Muscle layer of duodenum (tissue), 2 donors: ENCODE measurements around the gene PRPF6.
A peak's percentile ranks its signal among the peaks of the same experiment; 100 is the strongest.

ENCODE experiments used
- H3K27ac ChIP-seq: one replicate; pipeline ENCODE4 v1.7.0; 2013; ENCODE audit warnings: mild to moderate bottlenecking, low read length
- H3K27me3 ChIP-seq: one replicate; pipeline ENCODE4 v1.7.0; 2013; ENCODE audit warnings: low read depth, mild to moderate bottlenecking, control low read depth, low read length
- H3K36me3 ChIP-seq, 2 donors: one replicate each; pipeline ENCODE4 v1.7.0; 2013; ENCODE audit warnings: low read length in 2 of 2, control low read depth in 1 of 2, mild to moderate bottlenecking in 1 of 2; ENCODE audit not compliant: insufficient read depth in 2 of 2, control insufficient read depth in 1 of 2
- H3K4me1 ChIP-seq, 2 donors: one replicate each; pipeline ENCODE4 v1.7.0; 2013; ENCODE audit warnings: low read length in 2 of 2, mild to moderate bottlenecking in 2 of 2, control low read depth in 1 of 2, moderate library complexity in 1 of 2; ENCODE audit not compliant: insufficient read depth in 2 of 2, control insufficient read depth in 1 of 2
- H3K4me3 ChIP-seq, 2 donors: one replicate each; pipeline ENCODE4 v1.7.0; 2013; ENCODE audit warnings: low read length in 2 of 2, low read depth in 1 of 2, mild to moderate bottlenecking in 1 of 2
- H3K9me3 ChIP-seq, 2 donors: one replicate each; pipeline ENCODE4 v1.7.0; 2013; ENCODE audit warnings: low read length in 2 of 2, control low read depth in 1 of 2, mild to moderate bottlenecking in 1 of 2; ENCODE audit not compliant: control insufficient read depth in 1 of 2
- donor health status: healthy.

PRPF6 gene

DNA sequence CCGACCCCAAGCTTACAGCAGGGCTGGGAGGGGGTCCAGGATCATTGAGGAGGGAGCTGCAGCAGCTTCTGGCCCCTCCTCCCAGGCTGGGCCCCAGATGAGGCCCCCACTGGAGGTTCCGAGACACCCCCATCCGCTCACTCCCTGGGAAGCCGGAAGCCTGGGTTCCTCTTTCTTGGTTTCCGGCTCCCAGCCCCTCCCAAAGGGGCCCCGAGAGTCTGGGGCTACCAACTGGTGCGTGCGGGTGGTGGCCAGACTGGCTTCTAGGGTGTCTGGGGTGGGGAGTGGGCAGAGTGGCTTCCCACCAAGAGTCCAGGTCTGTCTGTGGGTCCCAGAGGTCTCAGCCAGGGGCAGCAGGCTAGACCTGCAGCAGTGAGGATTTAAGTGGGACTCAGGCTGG lies 96.2 kb downstream of the PRPF6 start:
- Histone ChIP-seq H3K4me3 (peak overlapping the region; percentile 26 to 82), H3K9me3 (no peaks in the 10 kb centered on the region), H3K4me1 (peaks cover 8 to 13% of the 10 kb centered on the region in 2 donors), H3K36me3 (peaks cover 0 to 22% of the 10 kb centered on the region in 2 donors), H3K27me3 (no peaks in the 10 kb centered on the region), H3K27ac (no peak overlapping the region)

DNA sequence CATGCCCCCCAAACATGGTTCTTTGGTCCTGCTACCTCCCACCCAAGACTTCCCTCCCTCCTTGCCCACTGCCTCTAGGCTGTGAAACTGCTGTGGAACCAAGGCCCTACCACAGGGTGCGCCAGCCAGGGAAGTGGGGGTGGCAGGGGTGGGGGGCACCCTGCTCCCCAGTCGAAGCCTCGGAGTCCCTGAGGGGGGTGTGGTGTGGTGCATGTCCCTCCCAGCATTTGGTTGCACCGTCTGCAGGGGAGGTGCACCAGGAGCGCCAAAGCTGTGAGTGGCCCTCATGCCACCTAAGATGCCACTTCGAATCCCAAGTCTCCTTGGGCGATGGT lies 96.6 kb downstream of the PRPF6 start:
- peak overlapping the region; percentile 26 to 82 for H3K4me3 ChIP-seq
- no peaks in the 10 kb centered on the region for H3K27me3 ChIP-seq
- H3K9me3 ChIP-seq = no peaks in the 10 kb centered on the region
- H3K27ac ChIP-seq = no peak overlapping the region
- peaks cover 8 to 16% of the 10 kb centered on the region in 2 donors for H3K4me1 ChIP-seq
- peaks cover 0 to 18% of the 10 kb centered on the region in 2 donors for H3K36me3 ChIP-seq

DNA sequence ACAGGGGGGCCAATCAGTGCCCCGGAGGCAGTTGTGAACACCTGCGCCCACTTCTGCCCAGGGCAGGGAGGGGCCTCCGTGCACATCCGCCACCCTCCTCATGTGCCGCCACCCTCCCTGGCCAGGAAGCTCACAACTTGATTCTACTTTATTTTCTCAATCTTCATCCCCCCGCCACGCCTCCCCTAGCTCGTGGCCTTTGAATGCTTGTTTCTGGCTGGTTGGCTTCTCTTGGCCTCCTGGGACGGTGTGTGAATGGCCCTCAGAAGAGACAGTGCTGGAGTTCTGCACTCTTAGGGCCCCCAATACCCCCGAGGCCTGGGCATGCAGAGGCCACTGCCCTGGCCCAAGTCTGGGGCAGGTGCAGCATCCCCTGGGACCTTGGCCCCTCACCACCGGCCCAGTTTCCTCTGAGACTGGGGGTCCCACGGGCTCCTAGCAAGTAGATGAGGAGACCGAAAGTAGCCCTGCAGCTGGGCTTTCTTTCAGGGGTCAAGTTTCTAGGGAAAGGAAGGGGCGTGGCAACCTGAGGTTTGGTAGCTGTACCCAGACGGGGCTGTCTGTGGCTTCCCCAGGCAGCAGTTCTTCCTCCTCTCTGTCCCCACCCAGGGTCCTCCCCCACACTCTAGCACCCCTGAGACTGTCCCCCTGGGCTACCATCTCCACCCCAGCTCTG lies 97.1 kb downstream of the PRPF6 start:
- H3K4me1 ChIP-seq = peaks cover 8 to 20% of the 10 kb centered on the region in 2 donors
- H3K9me3 ChIP-seq = no peaks in the 10 kb centered on the region
- H3K27ac ChIP-seq = no peak overlapping the region
- peak overlapping the region; percentile 57 to 82 for H3K4me3 ChIP-seq
- peaks cover 0 to 14% of the 10 kb centered on the region in 2 donors for H3K36me3 ChIP-seq
- no peaks in the 10 kb centered on the region for H3K27me3 ChIP-seq

DNA sequence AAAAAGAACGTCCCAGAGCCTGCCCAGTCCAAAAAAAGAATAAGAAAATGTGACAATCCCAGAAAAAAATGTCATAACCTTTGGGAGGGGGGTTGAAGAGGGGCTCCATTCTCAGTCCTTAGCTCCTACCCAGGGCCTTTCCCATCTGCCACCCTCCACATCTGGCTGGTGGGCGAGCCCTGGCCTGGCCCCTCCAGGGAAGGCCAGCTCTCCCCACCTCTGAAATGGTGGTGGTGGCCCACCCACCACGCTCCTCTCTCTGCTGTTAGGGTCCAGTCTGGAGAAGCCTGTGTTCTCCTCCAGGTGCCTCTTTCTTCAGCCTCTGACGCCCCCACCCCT lies 98.0 kb downstream of the PRPF6 start:
- Histone ChIP-seq H3K4me1 (peaks cover 8 to 27% of the 10 kb centered on the region in 2 donors), H3K4me3 (peak overlapping the region; percentile 57 to 82)

DNA sequence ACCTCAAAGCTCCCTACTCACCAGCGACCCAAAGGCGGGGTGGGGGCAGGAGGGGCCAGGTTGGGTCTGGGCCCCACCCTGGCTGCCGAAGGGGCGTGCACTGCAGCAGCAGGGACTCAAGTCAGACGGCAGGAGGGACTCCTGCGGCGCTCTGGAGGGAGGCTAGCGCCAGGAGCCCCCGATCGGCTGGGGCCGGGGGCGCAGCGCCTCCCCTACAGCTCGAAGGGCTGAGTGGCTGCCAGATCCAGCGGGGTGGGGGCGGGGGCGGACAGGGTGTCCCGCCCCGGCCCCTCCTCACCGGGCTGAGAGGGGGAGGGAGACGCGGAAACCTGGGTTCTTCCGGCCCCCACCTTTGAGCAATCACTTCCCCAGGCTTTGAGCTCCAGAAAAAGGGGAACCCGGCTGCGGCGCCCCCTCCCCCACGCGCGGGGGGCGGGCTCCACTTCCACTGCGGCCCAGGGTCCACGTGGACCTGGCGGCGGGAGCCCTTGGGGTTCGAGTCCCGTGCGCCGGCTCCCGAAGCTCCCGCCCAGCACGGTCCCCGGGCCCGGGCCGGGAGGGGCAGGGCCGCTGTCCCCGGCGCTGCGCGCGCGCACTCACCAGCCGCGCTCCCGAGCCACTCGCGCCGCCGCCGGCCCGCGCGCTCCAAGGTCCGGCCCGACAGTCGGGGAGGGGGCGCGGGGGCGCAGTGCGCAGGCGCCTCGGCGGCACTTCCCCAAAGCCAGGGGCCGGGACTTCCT lies 98.5 kb downstream of the PRPF6 start, which contains the start of gene RGS19:
Gene RGS19, minus strand, starts transcription at position 246 of the 740 bp plus-strand sequence. CDS start 2,632 bp downstream, outside the sequence.
- Histone ChIP-seq H3K4me1 (peaks cover 8 to 33% of the 10 kb centered on the region in 2 donors), H3K27me3 (peaks cover 5% of the 10 kb centered on the region), H3K36me3 (peaks cover 0 to 2% of the 10 kb centered on the region in 2 donors), H3K27ac (peak within 1 kb of the TSS; percentile 39), H3K4me3 (peak within 1 kb of the TSS; percentile 57 to 82), H3K9me3 (no peaks in the 10 kb centered on the region)

More for the DNA sequence above, 98.0 kb downstream of the PRPF6 start:
- Histone ChIP-seq H3K9me3 (no peaks in the 10 kb centered on the region), H3K27ac (peak overlapping the region; percentile 39), H3K36me3 (peaks cover 0 to 7% of the 10 kb centered on the region in 2 donors), H3K27me3 (no peaks in the 10 kb centered on the region)

DNA sequence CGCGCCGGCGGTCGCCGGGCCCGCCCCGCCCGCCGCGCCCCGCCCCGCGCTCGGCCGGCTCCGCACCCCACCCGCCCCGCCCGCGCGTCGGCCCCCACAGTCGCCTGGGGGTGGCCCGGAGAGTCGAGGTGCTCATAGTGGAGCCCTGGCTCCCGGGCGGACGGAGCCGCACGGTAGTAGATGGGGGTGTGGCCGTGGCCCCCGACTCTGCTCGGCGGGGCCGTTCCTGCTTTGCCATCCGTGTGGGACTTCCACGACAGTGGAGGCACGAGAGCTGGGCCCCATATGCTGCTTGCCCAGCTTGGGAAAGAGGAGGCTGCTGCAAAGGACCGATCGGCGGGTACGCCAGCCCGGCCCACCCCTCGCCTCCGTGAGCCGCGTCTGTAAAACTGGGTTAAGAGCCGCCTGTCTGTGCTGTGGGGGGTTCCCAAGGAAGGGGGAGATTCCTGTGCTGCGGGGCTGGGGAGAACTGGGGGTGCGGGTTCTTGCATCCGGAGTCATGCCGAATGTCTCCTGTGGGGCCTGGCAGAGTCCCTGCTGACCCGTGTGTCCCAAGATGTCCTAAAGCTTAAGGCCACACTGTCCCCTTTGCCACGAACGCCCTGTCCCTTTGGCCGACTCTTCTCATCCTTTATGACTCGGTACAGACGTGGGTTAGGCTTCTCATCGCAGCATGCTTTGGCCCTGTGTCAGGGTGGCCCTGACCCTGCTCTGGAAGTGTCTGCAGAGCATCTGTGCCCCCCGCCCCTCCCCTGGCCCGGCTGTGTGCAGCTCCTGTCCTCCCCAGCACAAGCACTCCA lies 99.3 kb downstream of the PRPF6 start, which contains the start of gene OPRL1:
Gene OPRL1, plus strand, starts transcription at position 70 of the 800 bp plus-strand sequence. CDS start 12,639 bp downstream, outside the sequence.
- peaks cover 8 to 36% of the 10 kb centered on the region in 2 donors for H3K4me1 ChIP-seq
- no peaks in the 10 kb centered on the region for H3K9me3 ChIP-seq
- no peaks in the 10 kb centered on the region for H3K36me3 ChIP-seq
- H3K27ac ChIP-seq = peak within 1 kb of the TSS; percentile 39
- H3K27me3 ChIP-seq = peaks cover 13% of the 10 kb centered on the region
- H3K4me3 ChIP-seq = peak within 1 kb of the TSS; percentile 57 to 82

DNA sequence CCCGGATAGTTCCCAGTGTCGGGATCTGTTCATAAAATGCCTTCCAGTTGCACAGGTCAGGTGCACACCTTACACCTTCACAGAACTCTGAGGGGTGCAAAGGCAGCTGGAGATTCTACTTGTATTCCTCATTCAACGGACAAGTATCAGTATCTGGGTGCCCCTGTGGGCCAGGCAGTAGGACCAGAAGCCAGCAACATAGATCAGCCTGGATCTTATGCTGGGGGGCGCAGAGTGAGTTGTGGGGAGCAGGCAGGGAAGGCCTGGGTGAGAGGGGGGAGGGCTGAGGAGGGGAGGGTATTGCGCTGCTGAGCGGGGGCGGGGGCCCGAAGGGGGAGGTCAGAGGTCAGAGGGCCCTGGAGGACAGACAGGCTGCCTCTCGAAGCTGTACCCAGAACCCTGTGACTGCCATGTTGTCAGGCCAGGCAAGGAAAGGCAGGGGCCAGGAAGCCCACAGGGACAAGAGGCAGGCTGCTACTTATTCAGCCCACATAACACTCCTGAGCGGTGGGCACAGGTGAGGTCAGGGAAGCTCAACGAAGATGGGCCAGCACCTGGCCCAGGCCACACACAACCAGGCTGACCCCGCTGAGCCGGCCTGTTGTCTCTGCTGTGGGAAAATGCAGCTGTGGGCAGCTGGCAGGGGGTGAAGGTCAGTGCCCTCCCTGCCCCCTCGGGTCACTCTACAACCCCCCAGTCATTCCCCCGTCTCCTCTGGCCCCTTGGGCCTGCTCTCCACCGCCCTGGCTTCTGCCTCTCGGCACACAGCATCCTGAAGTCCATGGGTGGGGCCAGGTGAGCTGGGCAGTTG lies 100.1 kb downstream of the PRPF6 start:
- Histone ChIP-seq H3K27ac (no peak overlapping the region), H3K36me3 (no peaks in the 10 kb centered on the region), H3K27me3 (peaks cover 14% of the 10 kb centered on the region), H3K4me1 (peaks cover 8 to 36% of the 10 kb centered on the region in 2 donors), H3K9me3 (no peaks in the 10 kb centered on the region), H3K4me3 (peak overlapping the region in 1 of 2 donors; percentile 61)

DNA sequence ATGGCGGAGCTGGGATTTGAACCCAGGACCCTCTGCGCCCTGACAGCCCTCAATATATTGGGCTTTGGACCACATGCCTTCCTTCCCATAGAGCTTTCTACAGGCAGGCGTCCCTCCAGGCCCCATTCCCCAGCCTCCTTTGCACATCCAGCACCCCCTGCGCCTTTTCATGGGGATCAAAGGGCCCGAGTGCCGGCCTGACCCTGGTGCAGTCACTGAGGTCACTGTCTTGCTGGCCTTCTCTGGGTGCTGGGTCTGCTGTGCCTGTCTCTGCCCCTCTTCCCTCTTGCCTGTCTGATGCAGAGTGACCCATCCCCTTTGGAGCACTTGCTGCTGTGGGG lies 100.7 kb downstream of the PRPF6 start:
- Histone ChIP-seq H3K4me1 (peaks cover 8 to 36% of the 10 kb centered on the region in 2 donors), H3K36me3 (no peaks in the 10 kb centered on the region), H3K4me3 (no peak overlapping the region), H3K9me3 (no peaks in the 10 kb centered on the region), H3K27me3 (peaks cover 14% of the 10 kb centered on the region), H3K27ac (no peak overlapping the region)

DNA sequence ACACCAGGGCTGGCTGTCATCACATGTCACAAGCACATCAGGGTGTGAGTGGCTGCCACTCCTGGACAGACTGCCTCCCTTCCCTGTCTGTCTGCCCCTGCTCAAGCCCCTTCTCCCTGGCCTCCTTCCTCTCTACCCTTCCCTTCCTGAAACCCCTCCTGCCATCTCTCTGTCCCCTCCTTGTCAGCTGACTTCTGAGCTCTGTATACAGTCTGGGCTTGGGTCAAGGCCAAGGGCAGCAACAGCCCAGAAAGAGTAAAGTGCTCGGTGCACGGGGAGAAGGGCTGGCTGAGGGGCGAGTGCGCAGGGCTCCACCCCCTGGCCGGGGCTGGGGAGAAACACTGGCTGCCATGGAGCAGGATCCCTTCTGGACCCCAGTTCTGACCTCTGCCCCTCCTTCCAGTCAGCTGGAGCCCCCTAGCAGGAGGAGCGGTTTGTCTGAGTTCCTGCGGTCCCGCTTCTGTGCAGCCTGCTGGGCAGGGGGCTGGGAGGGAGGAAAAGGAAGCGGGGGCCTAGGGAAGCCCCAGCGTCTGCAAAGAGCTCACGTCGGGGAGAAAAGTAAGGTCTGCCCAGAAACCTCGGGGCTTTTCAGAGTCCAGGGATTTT lies 101.3 kb downstream of the PRPF6 start:
- H3K4me3 ChIP-seq = no peak overlapping the region
- H3K27me3 ChIP-seq = peaks cover 14% of the 10 kb centered on the region
- peaks cover 8 to 36% of the 10 kb centered on the region in 2 donors for H3K4me1 ChIP-seq
- H3K27ac ChIP-seq = no peak overlapping the region
- peaks cover 0 to 2% of the 10 kb centered on the region in 2 donors for H3K9me3 ChIP-seq
- H3K36me3 ChIP-seq = no peaks in the 10 kb centered on the region
